HG03575 (cell line): Measurements from ENCODE around the gene PPFIA2.

Experiments used
- ATAC-seq: cut with Tn5 transposase; IDR thresholded peaks from one replicate; pipeline ENCODE4 v1.9.1; 2021; ENCODE audit not compliant: unreplicated experiment, insufficient number of reproducible peaks, low FRiP score; ENCODE audit errors: extremely low read depth

PPFIA2 gene

DNA sequence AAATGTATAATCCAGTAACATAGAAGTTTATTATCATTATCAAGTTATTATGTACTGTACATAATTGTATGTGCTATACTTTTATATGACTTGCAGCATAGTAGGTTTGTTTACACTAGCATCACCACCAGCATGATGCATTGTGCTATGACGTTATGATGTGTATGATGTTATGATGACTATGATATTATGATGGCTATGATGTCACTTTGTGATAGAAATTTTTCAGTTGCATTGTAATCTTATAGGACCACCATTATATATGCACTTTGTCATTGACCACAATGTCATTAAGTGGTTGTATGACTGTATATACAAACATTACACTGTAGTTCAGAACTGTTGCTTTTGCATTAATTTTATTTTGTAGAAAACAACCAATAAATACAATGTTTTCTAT, 173.4 kb downstream of the PPFIA2 start:
- no peak for ATAC-seq

DNA sequence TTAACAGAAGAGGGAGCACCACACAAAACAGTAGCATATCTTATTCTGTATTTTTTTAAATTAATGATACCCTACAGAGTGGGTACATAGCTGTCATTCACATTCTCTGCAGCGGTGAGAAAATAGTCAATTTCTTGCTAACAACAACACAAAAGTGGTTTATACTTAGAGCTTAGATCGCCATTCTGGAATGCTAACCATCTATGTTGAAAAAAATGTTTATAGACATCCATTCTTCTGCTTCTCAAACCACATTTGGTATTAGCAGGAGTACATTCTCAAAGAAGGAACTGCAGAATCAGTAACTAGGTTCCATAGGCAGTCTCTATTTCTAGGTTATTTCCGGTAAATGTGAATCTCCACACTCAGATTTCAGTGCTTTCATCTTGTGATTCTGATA, 185.9 kb downstream of the PPFIA2 start:
- no peak for ATAC-seq

DNA sequence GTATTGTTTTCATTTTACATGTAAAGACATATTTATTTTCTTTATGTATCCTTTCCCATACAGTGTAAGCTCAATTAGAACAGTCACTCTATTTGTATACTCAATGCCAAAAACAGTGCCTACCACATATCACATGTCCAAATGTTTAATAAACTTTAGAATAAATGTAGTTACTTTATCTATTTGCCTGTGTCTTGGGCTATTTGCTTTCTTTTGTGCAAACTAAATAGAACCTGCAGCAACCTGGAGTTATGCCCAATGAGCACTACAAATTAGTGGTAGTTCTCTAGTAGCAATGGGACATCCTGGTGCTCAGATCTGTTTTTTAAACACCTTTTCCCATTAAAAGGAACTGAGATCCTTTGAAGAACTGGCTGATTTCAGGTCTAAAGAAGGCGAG, 186.7 kb downstream of the PPFIA2 start:
- ATAC-seq = no peak

DNA sequence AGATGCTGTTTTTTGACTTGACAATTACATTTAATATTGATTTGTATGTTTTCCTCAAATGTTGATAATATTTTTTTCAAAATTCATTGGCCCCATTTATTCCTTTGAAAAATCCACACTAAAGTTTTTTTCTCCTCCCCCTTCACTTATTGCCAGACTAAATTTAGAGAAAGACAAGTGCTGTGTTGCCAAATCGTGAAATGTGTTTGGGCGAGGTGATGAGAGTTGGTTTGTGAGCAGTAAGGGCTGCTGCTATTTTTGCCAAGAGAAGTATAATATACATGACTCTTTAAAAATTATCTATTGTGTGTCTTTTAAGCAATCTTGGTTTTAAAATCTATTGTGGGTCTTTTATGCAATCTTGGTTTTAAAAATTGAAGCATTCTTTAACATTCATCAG, 188.9 kb downstream of the PPFIA2 start:
- no peak for ATAC-seq

DNA sequence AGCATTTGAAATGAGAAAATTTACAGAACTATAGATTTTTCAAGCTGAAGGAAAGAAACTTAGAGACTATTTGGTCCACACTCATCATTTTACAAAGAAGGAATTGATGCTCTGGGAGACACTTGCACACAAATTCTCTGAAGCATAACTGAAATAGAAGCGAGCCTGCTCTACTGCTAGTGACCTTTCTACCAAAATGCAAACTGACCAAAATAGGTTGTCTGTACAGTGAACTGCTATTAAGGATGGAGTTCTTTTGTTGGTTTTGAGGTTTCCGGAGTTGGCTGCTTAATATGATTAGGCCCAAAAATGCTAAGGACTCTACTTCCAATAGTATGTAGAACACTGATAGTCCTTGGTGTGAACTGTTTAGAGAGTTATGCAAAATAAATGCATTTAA, 194.9 kb downstream of the PPFIA2 start:
- ATAC-seq = no peak

DNA sequence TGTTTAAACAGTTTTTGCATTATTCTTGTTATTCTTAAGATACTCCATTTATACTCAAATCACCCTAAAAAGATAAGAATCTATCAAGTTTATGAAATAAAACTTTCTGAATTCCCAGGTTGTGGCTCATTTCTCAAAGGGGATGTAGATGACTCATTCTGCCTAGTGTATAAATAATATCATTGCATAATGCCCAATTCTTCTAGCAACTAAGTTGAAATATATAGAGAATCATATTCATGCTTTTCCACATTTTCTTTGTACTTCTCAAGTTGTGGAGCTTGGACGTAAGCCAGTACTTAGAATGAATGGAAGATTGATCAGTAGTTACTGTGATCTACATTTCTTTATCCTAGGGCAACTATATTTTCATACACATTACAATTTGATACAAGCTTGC, 201.1 kb downstream of the PPFIA2 start:
- no peak for ATAC-seq

DNA sequence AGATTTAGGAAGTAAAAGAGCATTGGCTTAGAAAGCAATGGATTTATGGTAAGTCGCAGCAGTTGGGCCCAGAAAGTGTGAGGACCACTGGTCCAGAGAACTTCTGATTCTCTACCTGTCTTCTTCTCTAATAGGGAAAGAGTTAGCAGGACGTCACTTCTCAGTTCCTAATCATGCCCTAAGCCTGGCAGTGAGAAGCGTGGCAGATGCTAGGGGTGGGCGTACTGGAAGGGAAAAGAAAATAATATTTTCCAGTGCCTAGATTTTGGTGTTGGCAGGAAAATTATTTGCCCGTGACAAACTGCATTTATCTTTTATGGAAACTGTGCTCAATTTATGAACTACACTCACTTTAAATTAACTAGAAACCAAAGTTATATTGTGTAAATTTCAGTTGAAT, 212.3 kb downstream of the PPFIA2 start:
- ATAC-seq = no peak

DNA sequence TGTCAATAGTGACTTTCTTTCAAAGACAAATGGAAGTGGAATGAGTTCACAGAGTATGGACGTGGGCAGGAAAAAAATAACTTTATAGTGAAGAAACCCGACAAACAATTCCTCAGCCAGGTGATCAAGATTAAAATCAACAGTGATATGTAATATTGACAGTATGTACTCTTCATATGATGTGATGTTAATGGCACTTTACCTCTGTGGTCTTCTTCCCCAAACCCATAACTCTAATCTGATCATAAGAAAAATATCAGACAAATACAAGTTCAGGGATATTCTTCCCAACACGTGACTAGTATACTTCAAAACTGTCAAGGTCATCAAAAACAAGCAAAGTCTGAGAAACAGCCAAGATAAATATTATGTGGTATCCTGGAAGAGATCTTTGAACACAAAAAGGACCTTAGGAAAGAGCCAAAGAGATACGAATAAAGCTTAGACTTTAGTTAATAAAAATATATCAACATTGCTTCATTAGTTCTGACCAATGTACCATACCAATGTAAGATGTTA, 215.5 kb downstream of the PPFIA2 start:
- no peak for ATAC-seq

DNA sequence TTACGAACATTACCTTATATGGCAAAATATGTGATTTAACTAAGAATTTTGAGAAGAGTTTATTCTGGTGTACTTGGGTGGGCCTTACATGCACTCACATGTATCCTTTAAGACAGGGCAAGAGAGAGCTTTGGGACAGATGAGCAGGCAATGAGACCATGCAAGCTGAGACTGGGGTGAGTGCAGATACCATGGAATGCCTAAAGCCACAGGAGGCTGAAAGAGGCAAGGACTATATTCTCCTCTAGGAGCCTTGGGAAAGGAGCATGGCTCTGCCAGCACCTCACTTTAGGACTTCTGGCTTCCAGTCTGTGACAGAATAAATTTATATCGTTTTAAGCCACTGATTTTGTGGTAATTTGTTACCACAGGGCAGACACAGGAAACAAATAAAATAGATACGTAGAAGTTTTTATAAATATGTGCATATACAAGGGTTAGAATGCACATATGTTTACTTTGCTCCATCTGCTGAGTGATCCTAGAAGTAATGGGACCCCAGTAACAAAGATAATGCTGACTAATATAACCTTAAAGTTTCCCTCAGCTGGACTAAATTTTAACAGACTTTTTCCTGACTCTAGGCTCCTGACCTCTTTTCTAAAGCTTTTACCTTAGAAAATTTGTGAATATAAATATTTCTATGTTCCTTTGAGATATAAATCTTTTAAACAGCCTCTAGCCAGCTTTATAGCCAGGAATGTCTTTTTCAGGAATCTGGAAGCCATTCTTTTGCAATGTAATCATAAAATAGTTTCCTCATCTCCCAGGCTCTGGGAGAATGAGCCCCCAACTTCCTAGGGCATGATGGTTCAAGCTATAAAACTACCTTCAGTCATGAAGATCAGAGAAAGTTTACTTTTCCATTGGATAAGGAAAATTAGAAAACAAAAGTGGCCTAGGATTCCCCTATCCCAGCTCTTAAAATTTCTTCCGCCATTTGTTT, 216.8 kb downstream of the PPFIA2 start:
- ATAC-seq = no peak

DNA sequence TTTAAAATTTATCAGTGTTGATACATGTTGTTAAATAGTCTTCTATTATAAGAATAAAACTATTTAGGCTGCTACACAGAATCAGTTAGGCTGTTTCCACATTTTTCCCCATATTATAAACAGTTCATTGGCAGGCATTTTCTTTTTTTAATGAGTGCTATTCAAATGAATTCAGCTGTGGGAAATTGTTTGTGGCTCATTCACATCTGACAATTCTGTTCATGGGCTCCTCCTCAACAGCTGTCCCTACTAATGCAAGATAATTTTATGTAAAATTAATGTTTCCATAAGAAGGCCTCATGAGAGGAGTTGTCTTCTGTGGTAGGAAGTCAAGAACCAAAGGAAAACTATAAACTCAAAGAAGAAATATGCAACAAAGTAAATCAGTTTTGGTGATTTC, 218.0 kb downstream of the PPFIA2 start:
- ATAC-seq = no peak

DNA sequence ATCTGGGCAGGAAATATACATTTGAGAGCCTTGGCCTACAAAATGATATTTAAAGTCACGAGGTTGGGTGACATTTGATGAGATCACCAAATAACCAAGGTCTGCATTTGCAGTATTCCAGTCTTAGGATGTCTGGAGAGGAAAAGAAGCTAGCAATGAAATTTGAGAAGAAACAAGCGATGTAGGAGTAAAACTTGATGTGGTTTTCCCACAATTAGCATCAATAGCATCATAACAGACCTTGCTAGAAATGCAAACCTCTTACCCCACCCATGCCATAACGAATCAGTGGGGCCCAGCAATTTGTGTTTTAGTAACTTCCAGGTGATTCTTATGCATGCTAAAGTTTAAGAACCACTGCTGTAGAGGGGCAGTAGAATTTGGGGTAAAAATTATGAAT, 219.9 kb downstream of the PPFIA2 start:
- ATAC-seq = no peak

DNA sequence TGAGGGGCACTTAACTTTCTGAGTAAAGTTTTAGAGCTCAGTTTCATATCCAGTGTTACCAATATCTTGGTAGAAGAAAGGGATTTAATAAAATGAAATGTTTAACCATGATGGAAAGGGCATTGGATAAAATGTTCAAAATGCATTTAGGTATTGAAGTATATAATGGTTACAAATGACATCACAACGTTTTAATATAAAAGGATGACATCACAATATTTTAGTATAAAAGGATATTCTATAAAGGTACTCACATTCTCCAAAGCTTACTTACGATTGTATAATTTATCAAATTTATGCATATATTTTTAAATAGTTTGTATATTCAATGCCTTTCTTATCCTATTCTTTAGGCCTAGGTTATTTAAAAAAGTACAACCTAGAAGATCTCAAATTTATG, 226.1 kb downstream of the PPFIA2 start:
- ATAC-seq = no peak

DNA sequence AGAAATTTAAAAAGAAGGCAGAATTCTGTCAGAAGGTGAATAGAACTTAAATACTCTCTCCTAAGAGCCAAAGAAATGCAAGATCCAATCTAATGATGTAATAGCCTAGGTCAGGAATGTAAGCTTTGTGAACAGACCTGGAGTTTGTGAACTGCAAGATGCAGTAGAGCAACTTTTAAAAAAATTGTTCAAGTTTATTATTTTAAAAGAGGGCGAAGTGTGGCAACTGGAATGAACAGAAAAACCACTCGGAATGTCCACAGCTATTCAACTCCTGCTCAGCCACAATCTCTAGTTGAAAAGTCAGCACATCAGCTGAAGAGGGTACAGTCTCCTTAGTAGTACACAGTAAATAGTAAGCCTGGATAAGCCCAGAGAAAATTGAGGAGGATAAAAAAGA, 228.8 kb downstream of the PPFIA2 start:
- ATAC-seq = no peak

DNA sequence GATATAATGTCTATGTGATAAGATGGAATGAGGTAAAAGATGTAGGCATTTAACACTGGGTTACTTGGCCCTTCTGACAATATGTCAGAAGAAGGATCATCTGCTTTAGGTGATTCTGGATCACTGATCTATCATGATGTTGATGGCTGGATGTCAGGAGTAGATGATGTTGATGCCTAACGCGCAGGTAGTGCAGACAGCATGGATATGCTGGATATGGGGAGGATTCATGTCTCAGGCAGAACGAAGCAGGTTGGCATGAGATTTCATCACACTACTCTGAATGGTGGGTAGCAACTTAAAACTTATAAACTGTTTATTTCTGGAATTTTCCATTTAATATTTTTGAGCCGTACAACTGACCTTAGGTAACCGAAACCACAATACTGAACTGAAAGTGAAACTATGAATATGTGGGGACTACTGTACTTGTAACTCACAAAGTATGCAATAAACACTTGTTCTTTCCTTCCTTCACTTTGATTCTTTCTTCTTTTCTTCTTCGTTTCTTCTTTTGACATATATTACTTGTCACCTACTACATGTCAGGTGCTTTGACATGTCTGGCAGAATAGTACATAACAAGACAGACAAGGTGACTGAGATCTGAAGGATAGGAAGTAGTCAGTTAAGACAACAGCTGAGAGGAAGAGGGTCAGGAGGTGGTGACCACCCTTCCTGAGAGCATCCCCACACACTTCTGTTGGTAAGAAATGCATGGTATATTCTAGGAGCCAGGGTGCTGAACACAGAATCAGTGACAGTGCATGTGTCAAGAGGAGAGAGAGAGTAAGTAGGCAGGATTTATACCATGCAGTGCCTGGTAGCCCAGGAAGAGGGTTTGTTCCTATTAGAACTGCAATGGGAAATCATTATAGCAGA, 238.8 kb downstream of the PPFIA2 start:
- ATAC-seq = no peak

DNA sequence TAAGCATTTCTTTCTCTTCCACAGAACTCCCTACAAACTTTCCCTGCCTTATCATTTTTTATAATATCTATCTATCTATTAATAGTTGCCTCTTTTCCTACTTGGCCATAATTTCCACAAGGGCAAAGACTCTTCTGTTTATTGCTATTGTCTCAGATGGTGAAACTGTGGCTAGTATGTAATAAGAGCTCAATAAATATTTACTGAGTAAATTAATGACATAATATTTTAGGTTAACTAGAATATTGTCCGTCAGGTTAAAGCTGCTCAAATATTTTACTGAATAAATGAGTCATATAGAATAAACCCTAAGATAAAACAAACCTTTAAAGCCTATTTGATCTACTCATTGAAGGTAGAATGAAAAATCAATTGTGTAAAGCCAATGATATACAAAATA, 240.5 kb downstream of the PPFIA2 start:
- no peak for ATAC-seq

DNA sequence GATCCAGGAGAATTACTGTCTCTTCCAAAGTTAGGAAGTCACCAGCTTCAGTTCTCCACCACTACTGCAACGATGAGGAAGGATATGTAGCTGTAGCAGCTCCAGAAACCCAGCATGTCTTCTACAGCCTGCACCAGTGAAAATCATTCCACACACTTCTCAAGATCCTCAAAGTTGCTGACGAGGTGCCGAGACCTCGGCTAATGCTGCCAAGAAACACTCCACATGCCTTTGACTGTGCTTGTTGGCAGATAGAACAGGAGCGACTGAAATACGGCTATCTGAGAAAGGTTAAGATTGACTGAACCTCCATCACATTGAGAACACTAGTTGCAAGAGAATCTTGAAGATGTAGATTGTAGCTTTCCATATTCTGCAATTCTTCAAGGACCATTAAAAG, 241.9 kb downstream of the PPFIA2 start:
- ATAC-seq = no peak

DNA sequence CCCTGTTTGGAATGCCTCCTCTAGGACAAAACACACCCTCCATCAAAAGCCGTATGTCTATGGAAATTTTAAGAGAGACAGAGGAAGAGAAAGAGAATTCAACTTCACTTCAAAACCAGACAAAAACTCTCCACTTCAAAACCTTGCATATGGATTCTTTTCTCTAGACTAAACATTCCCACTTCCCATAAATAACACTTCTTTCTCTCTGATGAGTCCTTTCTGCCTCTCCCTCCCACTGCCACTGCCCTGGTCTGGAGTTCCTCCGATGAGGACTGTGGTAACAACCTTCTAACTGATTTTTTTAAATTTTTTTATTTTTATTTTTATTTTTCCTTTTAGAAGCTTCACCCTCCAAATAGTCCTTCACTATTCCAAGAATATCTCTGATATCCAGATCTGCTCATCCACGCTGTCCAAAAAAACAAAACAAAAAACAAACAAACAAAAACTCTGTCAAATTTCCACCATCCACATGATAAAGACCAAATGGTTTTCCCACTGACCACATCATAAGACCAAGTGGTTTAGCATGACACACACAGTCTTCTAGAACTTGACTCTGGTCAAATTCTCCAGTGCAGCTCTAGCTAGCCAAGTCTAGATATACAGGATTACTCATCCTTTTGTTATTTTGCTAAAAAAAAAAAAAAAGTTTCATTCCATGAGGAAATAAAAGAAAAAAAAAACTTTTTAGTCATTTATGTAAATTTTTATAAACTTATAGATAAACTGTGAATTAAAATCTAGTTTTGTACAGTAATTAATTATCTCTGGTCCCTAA, 256.0 kb downstream of the PPFIA2 start:
- ATAC-seq = no peak

DNA sequence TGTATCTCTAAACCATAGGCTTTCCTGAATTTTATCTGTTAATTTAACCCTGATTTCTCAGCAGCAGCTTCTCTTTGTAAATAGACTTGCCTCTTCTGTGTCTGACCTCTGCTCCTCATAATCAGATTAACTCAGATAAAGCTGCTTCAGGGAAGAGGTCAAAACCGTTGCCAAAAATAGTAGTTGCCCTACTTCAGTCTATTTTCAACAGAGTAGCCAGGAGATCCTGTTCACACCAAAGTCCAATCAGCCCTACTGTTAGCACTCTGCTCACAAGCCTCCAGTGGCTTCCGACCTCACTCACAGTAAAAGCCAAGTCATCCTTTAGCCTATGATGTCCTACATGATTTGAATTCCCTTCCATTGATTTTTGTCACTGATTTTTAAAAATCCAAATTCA, 258.4 kb downstream of the PPFIA2 start:
- ATAC-seq = no peak

DNA sequence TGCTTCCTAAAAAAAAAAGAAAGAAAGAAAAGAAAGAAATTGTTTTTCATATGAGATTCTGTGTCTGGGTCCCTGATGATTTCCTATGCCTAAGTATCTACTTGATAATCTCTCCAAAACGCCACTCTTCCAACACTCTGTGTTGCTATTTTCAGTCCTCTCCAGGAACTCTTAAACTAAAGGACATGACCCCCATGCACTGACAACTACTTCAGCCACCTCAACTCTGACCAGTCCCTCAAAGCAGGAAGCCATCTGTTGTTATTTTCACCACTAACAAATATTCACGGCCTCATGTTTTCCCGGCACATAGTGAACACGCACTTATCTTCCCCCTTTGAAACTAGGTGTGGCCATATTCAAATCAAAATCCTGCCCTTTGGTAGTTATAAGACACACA, 259.3 kb downstream of the PPFIA2 start:
- ATAC-seq = no peak
